PC-9 (cell line): ENCODE measurements around the gene TMEM270.
A peak's percentile ranks its signal among the peaks of the same experiment; 100 is the strongest.

Experiments
- EZH2 ChIP-seq: fragments of 200-600 bp; sonication (generic); IDR thresholded peaks from 2 replicates; pipeline ENCODE4 v1.8.0; 2017; ENCODE audit warnings: antibody characterized with exemption, low read depth
- TF ChIP-seq, protein P1 (sequence below): fragments of 200-600 bp; sonication (generic); conservative IDR thresholded peaks from 2 replicates; pipeline ENCODE4 v1.6.1; 2017; ENCODE audit warnings: mixed run types, antibody characterized with exemption, mild to moderate bottlenecking, moderate library complexity

DNA sequence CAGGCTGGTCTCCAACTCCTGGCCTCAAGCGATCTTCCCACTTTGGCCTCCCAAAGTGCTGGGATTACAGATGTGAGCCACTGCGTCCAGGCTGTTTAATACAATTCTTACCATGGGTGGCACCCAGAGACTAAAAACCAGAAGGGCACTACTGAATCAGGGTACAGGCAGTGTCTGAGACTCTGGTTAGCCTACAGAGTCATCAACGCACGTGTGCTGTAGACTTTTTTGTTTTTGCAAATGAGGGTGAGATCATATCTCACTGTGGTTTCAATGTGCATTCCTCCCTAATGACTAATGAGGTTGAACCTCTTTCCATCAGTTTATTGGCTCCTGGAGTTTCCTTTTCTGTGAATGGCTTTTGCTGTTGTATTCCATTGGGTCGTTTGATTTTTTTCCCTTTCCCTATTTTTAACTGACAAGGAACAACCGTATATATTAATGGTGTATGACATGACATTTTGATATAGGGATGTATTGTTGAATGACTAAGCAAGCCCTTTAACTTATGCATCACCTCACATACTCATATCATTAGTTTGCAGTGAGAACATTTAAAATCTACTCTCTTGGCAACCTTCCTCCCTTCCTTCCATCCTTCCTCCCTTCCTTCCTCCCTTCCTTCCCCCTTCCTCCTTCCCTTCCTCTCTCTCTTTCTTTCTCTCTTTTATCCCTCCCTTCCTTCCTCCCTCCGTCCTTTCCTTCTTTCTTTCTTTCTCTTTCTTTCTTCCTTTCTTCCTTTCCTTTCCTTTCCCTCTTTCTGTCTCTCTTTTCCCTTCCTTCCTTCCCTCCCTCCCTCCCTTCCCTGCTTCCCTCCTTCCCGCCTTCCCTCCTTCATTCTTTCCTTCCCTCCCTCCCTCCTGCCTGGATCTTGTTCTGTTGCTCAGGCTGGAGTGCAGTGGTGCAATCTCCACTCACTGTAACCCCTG is 9.3 kb upstream of the TMEM270 start:
- TF ChIP-seq, protein P1, sequence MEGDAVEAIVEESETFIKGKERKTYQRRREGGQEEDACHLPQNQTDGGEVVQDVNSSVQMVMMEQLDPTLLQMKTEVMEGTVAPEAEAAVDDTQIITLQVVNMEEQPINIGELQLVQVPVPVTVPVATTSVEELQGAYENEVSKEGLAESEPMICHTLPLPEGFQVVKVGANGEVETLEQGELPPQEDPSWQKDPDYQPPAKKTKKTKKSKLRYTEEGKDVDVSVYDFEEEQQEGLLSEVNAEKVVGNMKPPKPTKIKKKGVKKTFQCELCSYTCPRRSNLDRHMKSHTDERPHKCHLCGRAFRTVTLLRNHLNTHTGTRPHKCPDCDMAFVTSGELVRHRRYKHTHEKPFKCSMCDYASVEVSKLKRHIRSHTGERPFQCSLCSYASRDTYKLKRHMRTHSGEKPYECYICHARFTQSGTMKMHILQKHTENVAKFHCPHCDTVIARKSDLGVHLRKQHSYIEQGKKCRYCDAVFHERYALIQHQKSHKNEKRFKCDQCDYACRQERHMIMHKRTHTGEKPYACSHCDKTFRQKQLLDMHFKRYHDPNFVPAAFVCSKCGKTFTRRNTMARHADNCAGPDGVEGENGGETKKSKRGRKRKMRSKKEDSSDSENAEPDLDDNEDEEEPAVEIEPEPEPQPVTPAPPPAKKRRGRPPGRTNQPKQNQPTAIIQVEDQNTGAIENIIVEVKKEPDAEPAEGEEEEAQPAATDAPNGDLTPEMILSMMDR, result 0 out of 2 replicates have a peak, but pooled peaks have one; percentile 11
- no peak for TF ChIP-seq EZH2
